HG02759 (cell line): Measurements from ENCODE around the gene UGT2A3.
"Not testable (repeated sequence)": the region's sequence is repeated elsewhere in the genome, so short reads cannot be mapped to it uniquely, and the experiment has no call there.

Experiments used
- ATAC-seq: cut with Tn5 transposase; IDR thresholded peaks from one replicate; pipeline ENCODE4 v1.9.1; 2021; ENCODE audit warnings: mild to moderate bottlenecking, moderate library complexity; ENCODE audit not compliant: unreplicated experiment

UGT2A3 gene

GRCh38 chr4:68951078-68951805 is at the start of gene UGT2A3:
Gene UGT2A3 (minus strand): TSS chr4:68951804. CDS start chr4:68951760, 44 bp downstream.
- peak; percentile 86 for ATAC-seq

GRCh38 chr4:68997040-68997439 is 45.4 kb upstream of the UGT2A3 start:
- ATAC-seq = no peak

GRCh38 chr4:68995292-68995691 is 43.7 kb upstream of the UGT2A3 start:
- ATAC-seq = no peak

GRCh38 chr4:68987007-68987406 is 35.4 kb upstream of the UGT2A3 start:
- ATAC-seq = peak; percentile 83

GRCh38 chr4:68985442-68985841 is 33.8 kb upstream of the UGT2A3 start:
- no peak for ATAC-seq

- no peak for ATAC-seq
Observed at GRCh38 chr4:68984947-68985346, 33.3 kb upstream of the UGT2A3 start.

GRCh38 chr4:68963374-68963773 is 11.8 kb upstream of the UGT2A3 start:
- ATAC-seq = no peak

GRCh38 chr4:68962868-68963267 is 11.3 kb upstream of the UGT2A3 start:
- no peak for ATAC-seq

GRCh38 chr4:68960294-68961163 is 8.9 kb upstream of the UGT2A3 start:
- no peak for ATAC-seq

GRCh38 chr4:68959085-68959484 is 7.5 kb upstream of the UGT2A3 start:
- ATAC-seq = not testable (repeated sequence)

- ATAC-seq = no peak
Observed at GRCh38 chr4:68954126-68954525, 2.5 kb upstream of the UGT2A3 start.

GRCh38 chr4:68953056-68953596 is 1.5 kb upstream of the UGT2A3 start:
- no peak for ATAC-seq

- peak; percentile 18 for ATAC-seq
Observed at GRCh38 chr4:68951806-68952585, 392 bp upstream of the UGT2A3 start.

GRCh38 chr4:68950033-68950432 is 1.6 kb downstream of the UGT2A3 start:
- ATAC-seq = no peak

- no peak for ATAC-seq
Observed at GRCh38 chr4:68948985-68949384, 2.6 kb downstream of the UGT2A3 start.

- no peak for ATAC-seq
Observed at GRCh38 chr4:68948044-68948743, 3.4 kb downstream of the UGT2A3 start.

GRCh38 chr4:68929076-68929737 is 22.4 kb downstream of the UGT2A3 start:
- no peak for ATAC-seq

GRCh38 chr4:68927165-68927564 is 24.4 kb downstream of the UGT2A3 start:
- no peak for ATAC-seq

GRCh38 chr4:68922202-68922601 is 29.4 kb downstream of the UGT2A3 start:
- ATAC-seq = not testable (repeated sequence)

- ATAC-seq = no peak
Observed at GRCh38 chr4:68921051-68921450, 30.6 kb downstream of the UGT2A3 start.
